A549 (cell line): ENCODE measurements around the gene TPI1.

Experiments used
- CBX8 ChIP-seq: fragments of 200-600 bp; sonication (generic); IDR thresholded peaks from 2 replicates; pipeline ENCODE4 v1.6.1; 2016
- CHD2 ChIP-seq: fragments of 150-350 bp; IDR thresholded peaks from 2 replicates; pipeline ENCODE4 v1.6.1; 2014; ENCODE audit warnings: low read length; ENCODE audit not compliant: partially characterized antibody
- EP300 ChIP-seq, 2 experiments: fragments of >200 bp; sonication (Bioruptor Twin); formaldehyde crosslinking; IDR thresholded peaks; 2 replicates in 1 of 2; 3 replicates in 1 of 2; pipeline ENCODE4 v1.6.1; 2016 to 2017
- HDAC2 ChIP-seq: fragments of 200-600 bp; sonication (generic); IDR thresholded peaks from 2 replicates; pipeline ENCODE4 v1.6.1; 2016
- TF ChIP-seq, protein P1 (sequence below): fragments of >200 bp; sonication (Bioruptor Twin); formaldehyde crosslinking; IDR thresholded peaks from 3 replicates; pipeline ENCODE4 v1.5.1; 2016
- TF ChIP-seq, protein P2 (sequence below): fragments of >200 bp; sonication (Bioruptor Twin); formaldehyde crosslinking; IDR thresholded peaks from 3 replicates; pipeline ENCODE4 v1.6.1; 2016

DNA sequence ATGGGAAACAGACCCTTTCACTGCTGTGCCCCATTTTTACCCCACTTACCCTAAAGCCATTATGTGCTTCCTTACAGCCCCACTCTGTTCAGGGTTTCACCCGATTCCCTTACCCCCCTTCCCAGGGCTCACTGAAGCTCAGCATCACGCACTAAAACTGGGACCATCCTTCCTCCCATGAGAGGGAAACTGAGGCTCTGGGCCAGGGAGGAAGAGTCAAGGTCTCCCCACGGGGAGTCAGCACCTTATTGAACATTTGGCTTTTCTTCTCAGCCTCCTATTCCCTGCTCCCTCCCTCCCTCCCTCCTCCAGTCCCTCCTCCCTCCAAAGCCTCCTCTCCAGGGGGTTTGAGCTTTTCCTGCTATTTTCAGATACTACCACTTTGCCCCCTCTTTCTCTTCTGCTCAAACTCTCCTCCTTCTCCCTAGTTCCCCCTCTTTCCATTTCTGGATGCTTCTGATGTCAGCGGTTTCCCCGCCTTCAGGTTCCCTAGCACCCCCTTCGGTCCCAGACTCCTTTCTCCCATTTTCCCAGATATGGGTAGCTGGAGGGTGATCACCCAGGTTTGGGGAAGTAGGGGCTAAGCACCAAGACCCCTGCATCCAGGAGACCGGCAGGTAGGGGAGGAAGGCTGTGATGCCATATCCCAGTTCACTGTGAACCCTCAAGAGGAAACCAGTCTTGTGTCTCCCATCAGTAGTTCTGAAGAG, 44.8 kb upstream of the TPI1 start:
- TF ChIP-seq CBX8 (no peak), CHD2 (no peak), HDAC2 (no peak), EP300 (IDR thresholded peaks at IDR 0.05) (no peak)
- TF ChIP-seq, protein P1, sequence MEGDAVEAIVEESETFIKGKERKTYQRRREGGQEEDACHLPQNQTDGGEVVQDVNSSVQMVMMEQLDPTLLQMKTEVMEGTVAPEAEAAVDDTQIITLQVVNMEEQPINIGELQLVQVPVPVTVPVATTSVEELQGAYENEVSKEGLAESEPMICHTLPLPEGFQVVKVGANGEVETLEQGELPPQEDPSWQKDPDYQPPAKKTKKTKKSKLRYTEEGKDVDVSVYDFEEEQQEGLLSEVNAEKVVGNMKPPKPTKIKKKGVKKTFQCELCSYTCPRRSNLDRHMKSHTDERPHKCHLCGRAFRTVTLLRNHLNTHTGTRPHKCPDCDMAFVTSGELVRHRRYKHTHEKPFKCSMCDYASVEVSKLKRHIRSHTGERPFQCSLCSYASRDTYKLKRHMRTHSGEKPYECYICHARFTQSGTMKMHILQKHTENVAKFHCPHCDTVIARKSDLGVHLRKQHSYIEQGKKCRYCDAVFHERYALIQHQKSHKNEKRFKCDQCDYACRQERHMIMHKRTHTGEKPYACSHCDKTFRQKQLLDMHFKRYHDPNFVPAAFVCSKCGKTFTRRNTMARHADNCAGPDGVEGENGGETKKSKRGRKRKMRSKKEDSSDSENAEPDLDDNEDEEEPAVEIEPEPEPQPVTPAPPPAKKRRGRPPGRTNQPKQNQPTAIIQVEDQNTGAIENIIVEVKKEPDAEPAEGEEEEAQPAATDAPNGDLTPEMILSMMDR, result no peak
- TF ChIP-seq, protein P2, sequence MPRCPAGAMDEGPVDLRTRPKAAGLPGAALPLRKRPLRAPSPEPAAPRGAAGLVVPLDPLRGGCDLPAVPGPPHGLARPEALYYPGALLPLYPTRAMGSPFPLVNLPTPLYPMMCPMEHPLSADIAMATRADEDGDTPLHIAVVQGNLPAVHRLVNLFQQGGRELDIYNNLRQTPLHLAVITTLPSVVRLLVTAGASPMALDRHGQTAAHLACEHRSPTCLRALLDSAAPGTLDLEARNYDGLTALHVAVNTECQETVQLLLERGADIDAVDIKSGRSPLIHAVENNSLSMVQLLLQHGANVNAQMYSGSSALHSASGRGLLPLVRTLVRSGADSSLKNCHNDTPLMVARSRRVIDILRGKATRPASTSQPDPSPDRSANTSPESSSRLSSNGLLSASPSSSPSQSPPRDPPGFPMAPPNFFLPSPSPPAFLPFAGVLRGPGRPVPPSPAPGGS, result no peak
